Cardiac muscle cell (in vitro differentiated cells and primary cell): ENCODE results near the gene TMEM81. TPM values are rescaled to one million over a fixed set of nuclear protein-coding genes. Genes with fewer than 3 reads are reported as not detected.

Experiments
- DNase-seq, 2 donors: peaks; one replicate each; pipeline versions ENCODE4 v3.0.0 to v3.0.0-alpha.2; 2010 to 2017; ENCODE audit warnings: low read depth in 1 of 2, low spot score in 1 of 2
- H3K27ac ChIP-seq: fragments of 200-600 bp; sonication (generic); 2 replicates; pipeline ENCODE4 v1.5.1; 2016
- H3K27me3 ChIP-seq: fragments of 200-600 bp; sonication (generic); 2 replicates; pipeline ENCODE4 v1.6.0; 2016; ENCODE audit warnings: control low read depth
- H3K36me3 ChIP-seq: fragments of 200-600 bp; sonication (generic); 2 replicates; pipeline ENCODE4 v1.5.1; 2016; ENCODE audit warnings: control low read depth
- H3K4me1 ChIP-seq: fragments of 200-600 bp; sonication (generic); 2 replicates; pipeline ENCODE4 v1.8.1; 2017; ENCODE audit warnings: low read depth, mild to moderate bottlenecking, mixed run types
- H3K4me3 ChIP-seq: fragments of 200-600 bp; sonication (generic); 2 replicates; pipeline ENCODE4 v1.5.1; 2016; ENCODE audit warnings: mild to moderate bottlenecking
- H3K9me3 ChIP-seq: fragments of 200-600 bp; sonication (generic); 2 replicates; pipeline ENCODE4 v1.5.1; 2017; ENCODE audit warnings: low read depth, mild to moderate bottlenecking, control low read depth
- polyA plus RNA-seq: library from polyadenylated mRNA; unstranded; fragments of >200 nt; fragmentation: Nextera tagmentation; extraction: Ambion mirVana; gene quantifications from 2 replicates; pipeline ENCODE4 v1.2.1, GENCODE V29; 2016
- total RNA-seq: library from RNA; depleted of rRNA; stranded (reverse); fragments of >200 nt; gene quantifications from 2 replicates; pipeline ENCODE4 v1.2.3, GENCODE V29; 2016
- TF ChIP-seq, protein P1 (sequence below): IDR thresholded peaks from 2 replicates; pipeline ENCODE4 v1.5.1; 2012; ENCODE audit warnings: low read depth, mild to moderate bottlenecking, low read length

TMEM81 gene
- total and polyA plus RNA-seq, 2 experiments from 2014 or later: 1.1 to 2.1 TPM

DNA sequence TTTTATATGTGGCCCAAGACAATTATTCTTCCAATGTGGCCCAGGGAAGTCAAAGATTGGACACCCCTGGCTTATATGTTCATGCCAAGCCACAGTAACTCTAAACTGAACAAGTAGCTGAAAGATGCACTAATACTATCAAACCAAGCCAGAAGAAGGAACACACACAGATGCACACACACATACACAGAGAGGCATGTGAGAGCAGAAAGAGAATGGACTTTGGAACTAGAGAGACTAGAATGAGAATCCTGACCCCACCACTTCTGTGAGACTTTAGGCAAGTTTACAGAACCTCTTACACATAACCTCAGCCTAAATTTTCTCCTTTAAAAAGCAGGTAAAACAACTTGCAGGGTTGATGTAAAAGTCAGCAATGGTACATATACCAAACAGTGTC lies 11.2 kb upstream of the TMEM81 start:
- no peak overlapping the region for H3K4me3 ChIP-seq
- no peak overlapping the region for H3K27ac ChIP-seq
- no peaks in the 10 kb centered on the region for H3K4me1 ChIP-seq
- H3K27me3 ChIP-seq: no peaks in the 10 kb centered on the region
- H3K9me3 ChIP-seq: no peaks in the 10 kb centered on the region
- no peak for DNase-seq
- H3K36me3 ChIP-seq: peaks cover 66% of the 10 kb centered on the region
- TF ChIP-seq, protein P1, sequence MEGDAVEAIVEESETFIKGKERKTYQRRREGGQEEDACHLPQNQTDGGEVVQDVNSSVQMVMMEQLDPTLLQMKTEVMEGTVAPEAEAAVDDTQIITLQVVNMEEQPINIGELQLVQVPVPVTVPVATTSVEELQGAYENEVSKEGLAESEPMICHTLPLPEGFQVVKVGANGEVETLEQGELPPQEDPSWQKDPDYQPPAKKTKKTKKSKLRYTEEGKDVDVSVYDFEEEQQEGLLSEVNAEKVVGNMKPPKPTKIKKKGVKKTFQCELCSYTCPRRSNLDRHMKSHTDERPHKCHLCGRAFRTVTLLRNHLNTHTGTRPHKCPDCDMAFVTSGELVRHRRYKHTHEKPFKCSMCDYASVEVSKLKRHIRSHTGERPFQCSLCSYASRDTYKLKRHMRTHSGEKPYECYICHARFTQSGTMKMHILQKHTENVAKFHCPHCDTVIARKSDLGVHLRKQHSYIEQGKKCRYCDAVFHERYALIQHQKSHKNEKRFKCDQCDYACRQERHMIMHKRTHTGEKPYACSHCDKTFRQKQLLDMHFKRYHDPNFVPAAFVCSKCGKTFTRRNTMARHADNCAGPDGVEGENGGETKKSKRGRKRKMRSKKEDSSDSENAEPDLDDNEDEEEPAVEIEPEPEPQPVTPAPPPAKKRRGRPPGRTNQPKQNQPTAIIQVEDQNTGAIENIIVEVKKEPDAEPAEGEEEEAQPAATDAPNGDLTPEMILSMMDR: no peak

DNA sequence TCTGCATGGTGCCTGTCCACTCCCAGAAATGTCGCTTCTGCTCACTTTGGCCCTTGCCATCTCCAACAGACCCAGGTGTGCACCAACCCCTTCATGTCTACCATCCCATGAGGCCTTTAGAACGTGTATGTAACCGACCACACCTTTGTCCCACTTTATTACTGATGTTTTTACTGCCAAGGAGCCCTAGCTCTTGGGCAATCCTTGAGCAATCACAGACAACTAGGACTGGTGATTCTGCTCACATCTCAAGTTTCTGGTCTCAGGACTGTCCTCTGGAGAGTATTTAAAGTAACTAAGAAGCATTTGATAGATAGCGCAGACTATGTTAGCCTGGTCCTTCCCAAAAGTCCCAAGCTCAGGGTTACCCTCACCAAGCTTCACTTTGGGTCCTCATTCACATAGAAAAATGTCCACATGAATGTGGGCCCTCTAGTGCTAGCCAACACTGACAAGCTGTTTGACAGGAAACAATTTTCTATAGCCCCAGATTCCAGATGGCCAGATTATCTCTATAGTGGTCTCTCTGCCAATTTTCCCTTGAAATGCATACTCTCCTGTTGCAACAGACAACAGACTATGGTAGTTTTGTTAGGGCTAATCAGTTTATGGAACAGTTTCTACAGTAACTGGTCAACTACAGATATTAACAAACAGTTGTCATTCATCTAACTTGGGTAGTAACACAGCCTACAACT lies 6.9 kb upstream of the TMEM81 start:
- TF ChIP-seq, protein P1: peak; percentile 4
- Histone ChIP-seq H3K9me3 (no peaks in the 10 kb centered on the region), H3K36me3 (peaks cover 48% of the 10 kb centered on the region), H3K27me3 (no peaks in the 10 kb centered on the region), H3K4me1 (no peaks in the 10 kb centered on the region), H3K4me3 (no peak overlapping the region), H3K27ac (no peak overlapping the region)
- DNase-seq: peak in 1 of 2 donors; percentile 74

DNA sequence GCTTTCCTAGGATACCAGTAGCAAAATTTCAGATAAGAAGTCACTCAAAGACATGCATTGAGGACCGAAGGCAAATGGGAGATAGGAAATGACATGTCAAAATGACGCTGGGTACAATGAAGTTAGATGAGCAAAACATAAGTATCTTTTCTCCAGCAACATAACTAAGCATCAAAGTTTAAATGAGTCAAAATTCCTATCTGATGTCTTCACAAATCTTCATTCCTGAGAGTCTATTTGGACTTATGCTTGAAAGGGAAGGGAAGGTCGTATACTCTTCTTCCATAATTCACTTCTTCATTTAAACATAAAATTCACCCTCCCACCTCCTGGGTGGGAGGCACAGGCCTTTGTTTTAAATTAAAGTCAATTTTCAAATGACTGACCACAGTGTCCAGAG lies 4.1 kb upstream of the TMEM81 start:
- Histone ChIP-seq H3K4me1 (no peaks in the 10 kb centered on the region), H3K4me3 (no peak overlapping the region), H3K9me3 (no peaks in the 10 kb centered on the region), H3K27me3 (no peaks in the 10 kb centered on the region), H3K27ac (no peak overlapping the region), H3K36me3 (peaks cover 37% of the 10 kb centered on the region)
- TF ChIP-seq, protein P1: no peak
- DNase-seq: no peak

DNA sequence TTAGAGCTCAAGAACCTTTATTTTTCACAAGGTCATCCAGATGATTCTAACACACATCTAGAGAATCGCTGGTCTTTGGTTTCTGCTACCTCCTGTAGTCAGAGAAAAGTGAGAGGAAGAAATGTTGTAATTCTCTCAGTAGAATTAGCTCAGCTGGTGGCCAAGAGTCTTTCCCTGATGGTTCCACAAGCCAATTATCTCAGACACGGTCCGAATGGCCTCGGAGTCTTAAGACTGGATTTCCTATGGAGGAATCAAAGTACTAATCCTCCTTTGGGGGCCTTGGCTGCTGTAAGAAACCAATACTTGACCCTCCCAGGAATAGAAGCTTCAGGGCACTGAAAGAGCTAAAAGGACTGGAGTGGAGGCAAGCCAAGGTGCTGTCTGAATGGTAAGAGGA lies 1.8 kb downstream of the TMEM81 start:
- no peak for DNase-seq
- Histone ChIP-seq H3K27me3 (no peaks in the 10 kb centered on the region), H3K9me3 (no peaks in the 10 kb centered on the region), H3K4me1 (no peaks in the 10 kb centered on the region), H3K4me3 (no peak overlapping the region), H3K36me3 (peaks cover 13% of the 10 kb centered on the region), H3K27ac (no peak overlapping the region)
- TF ChIP-seq, protein P1: no peak

DNA sequence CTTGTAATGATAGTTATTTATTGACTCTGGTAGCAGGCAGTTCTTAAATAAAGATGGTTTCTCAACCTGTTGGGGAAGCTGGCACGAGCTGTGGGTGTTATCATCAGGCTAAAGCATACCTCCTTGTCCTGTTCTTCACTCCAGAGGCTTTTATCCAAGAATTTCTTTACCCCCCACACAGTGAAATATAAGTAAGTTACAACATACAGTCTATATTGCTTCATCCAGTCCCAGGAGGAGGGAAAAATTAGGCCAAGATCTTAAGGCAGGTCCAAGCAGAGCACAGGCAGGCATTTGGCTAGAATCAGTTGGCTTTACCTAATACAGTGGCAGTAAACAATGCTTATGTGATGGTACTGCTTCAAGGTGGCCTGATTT lies 6.3 kb downstream of the TMEM81 start:
- DNase-seq: peak in 1 of 2 donors; percentile 86
- H3K27me3 ChIP-seq: no peaks in the 10 kb centered on the region
- TF ChIP-seq, protein P1: no peak
- no peak overlapping the region for H3K27ac ChIP-seq
- no peaks in the 10 kb centered on the region for H3K36me3 ChIP-seq
- no peaks in the 10 kb centered on the region for H3K4me1 ChIP-seq
- H3K9me3 ChIP-seq: no peaks in the 10 kb centered on the region
- no peak overlapping the region for H3K4me3 ChIP-seq
